DND-41 (cell line): ENCODE measurements around the gene AR.

ENCODE experiments used
- ATAC-seq: fragments of 200-7000 bp; cut with Tn5 transposase; 3 replicates; pipeline ENCODE4 v1.9.1; 2021; ENCODE audit warnings: low read depth; ENCODE audit not compliant: insufficient read depth
- DNase-seq: peaks from one replicate; pipeline ENCODE4 v3.0.0-alpha.2; 2020
- H2AFZ ChIP-seq: 2 replicates; pipeline ENCODE4 v1.6.0; 2012; ENCODE audit warnings: low read depth, low read length
- H3K27ac ChIP-seq: 2 replicates; pipeline ENCODE4 v1.5.1; 2012; ENCODE audit warnings: low read length, inconsistent platforms
- H3K27me3 ChIP-seq: fragments of 200-600 bp; sonication (generic); 2 replicates; pipeline ENCODE4 v1.6.0; 2012; ENCODE audit warnings: low read length, mild to moderate bottlenecking, inconsistent platforms; ENCODE audit not compliant: insufficient read depth, poor library complexity
- H3K36me3 ChIP-seq: 2 replicates; pipeline ENCODE4 v1.5.1; 2012; ENCODE audit warnings: low read length, inconsistent platforms; ENCODE audit not compliant: insufficient read depth
- H3K4me1 ChIP-seq: 2 replicates; pipeline ENCODE4 v1.5.1; 2012; ENCODE audit warnings: mild to moderate bottlenecking, low read length; ENCODE audit not compliant: insufficient read depth
- H3K4me2 ChIP-seq: 2 replicates; pipeline ENCODE4 v1.6.0; 2012; ENCODE audit warnings: mild to moderate bottlenecking, moderate library complexity, low read length, inconsistent platforms; ENCODE audit not compliant: insufficient read depth
- H3K4me3 ChIP-seq, 2 experiments: fragments of 200-600 bp in 1 of 2; shearing (Covaris generic) in 1 of 2; 2 replicates each; pipeline ENCODE4 v1.5.1; 2012 to 2016; ENCODE audit warnings: inconsistent platforms in 2 of 2, low read length in 2 of 2, mild to moderate bottlenecking in 2 of 2, low read depth in 1 of 2, moderate library complexity in 1 of 2
- H3K79me2 ChIP-seq: 2 replicates; pipeline ENCODE4 v1.6.0; 2012; ENCODE audit warnings: low read length, inconsistent platforms; ENCODE audit not compliant: insufficient read depth
- H3K9ac ChIP-seq: 2 replicates; pipeline ENCODE4 v1.6.0; 2012; ENCODE audit warnings: low read depth, mild to moderate bottlenecking, inconsistent platforms, low read length, moderate library complexity
- H3K9me3 ChIP-seq: 2 replicates; pipeline ENCODE4 v1.5.1; 2012; ENCODE audit warnings: low read length, moderate library complexity, mild to moderate bottlenecking, inconsistent platforms; ENCODE audit not compliant: insufficient read depth, severe bottlenecking
- H4K20me1 ChIP-seq: 2 replicates; pipeline ENCODE4 v1.6.0; 2012; ENCODE audit warnings: low read length; ENCODE audit not compliant: insufficient read depth
- CTCF ChIP-seq: IDR thresholded peaks from 2 replicates; pipeline ENCODE4 v1.5.1; 2012; ENCODE audit warnings: borderline replicate concordance, low read length, moderate library complexity, mild to moderate bottlenecking; ENCODE audit not compliant: poor library complexity, severe bottlenecking; ENCODE audit errors: extremely low read depth
- EZH2 ChIP-seq: IDR thresholded peaks from 3 replicates; pipeline ENCODE4 v1.6.1; 2012; ENCODE audit warnings: borderline replicate concordance, low read depth, mild to moderate bottlenecking, moderate library complexity, low read length, inconsistent platforms; ENCODE audit not compliant: severe bottlenecking

Gene AR

DNA sequence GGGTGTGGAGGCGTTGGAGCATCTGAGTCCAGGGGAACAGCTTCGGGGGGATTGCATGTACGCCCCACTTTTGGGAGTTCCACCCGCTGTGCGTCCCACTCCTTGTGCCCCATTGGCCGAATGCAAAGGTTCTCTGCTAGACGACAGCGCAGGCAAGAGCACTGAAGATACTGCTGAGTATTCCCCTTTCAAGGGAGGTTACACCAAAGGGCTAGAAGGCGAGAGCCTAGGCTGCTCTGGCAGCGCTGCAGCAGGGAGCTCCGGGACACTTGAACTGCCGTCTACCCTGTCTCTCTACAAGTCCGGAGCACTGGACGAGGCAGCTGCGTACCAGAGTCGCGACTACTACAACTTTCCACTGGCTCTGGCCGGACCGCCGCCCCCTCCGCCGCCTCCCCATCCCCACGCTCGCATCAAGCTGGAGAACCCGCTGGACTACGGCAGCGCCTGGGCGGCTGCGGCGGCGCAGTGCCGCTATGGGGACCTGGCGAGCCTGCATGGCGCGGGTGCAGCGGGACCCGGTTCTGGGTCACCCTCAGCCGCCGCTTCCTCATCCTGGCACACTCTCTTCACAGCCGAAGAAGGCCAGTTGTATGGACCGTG lies 2.2 kb downstream of the AR start:
- Histone ChIP-seq H3K79me2 (no peaks in the 10 kb centered on the region), H3K27me3 (no peaks in the 10 kb centered on the region), H3K4me2 (no peak overlapping the region), H3K36me3 (no peaks in the 10 kb centered on the region), H4K20me1 (no peaks in the 10 kb centered on the region), H3K4me3 (no peak overlapping the region), H3K9me3 (no peaks in the 10 kb centered on the region), H3K9ac (no peak overlapping the region), H3K4me1 (no peaks in the 10 kb centered on the region), H3K27ac (no peak overlapping the region), H2AFZ (no peak overlapping the region)
- DNase-seq, result no peak
- no peak for ATAC-seq
- TF ChIP-seq EZH2, result no peak
- no peak for TF ChIP-seq CTCF

DNA sequence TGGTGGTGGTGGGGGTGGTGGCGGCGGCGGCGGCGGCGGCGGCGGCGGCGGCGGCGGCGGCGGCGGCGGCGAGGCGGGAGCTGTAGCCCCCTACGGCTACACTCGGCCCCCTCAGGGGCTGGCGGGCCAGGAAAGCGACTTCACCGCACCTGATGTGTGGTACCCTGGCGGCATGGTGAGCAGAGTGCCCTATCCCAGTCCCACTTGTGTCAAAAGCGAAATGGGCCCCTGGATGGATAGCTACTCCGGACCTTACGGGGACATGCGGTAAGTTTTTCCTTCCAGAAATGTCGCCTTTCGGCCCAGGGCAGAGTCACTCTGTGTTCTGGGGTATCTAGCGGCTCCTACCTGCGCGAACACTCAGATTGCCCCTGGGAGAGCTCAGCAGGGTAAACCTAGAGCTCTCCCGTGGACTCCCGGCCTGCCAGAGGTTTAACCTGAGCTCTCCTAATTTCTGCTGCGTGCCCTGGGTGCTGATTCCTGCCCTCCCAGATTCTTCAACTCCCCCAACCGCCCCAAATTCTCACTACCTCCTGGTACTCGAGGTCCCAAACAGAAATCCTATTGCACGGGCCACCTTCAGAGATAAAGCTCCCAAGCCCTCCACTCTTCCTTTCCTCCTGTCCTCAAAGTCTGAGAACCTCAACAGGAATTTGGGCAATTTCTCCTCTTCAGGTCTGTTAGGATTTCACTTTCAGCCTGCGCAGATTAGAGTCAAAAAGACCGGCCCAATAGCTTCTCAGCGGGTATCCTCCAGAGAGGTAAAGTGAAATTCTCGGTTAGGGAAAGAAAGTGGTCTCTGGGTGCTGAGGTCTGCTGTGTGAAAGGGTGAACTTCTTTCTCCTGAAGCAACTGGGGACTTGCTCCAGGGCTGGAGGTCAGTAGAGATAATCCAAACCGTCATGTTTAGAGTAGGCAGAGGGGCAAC lies 2.9 kb downstream of the AR start:
- no peaks in the 10 kb centered on the region for H3K9me3 ChIP-seq
- H2AFZ ChIP-seq, result no peak overlapping the region
- H4K20me1 ChIP-seq, result no peaks in the 10 kb centered on the region
- H3K27me3 ChIP-seq, result no peaks in the 10 kb centered on the region
- H3K27ac ChIP-seq, result no peak overlapping the region
- TF ChIP-seq EZH2, result no peak
- TF ChIP-seq CTCF, result no peak
- DNase-seq (no peak), ATAC-seq (no peak)
- H3K36me3 ChIP-seq, result no peaks in the 10 kb centered on the region
- H3K79me2 ChIP-seq, result no peaks in the 10 kb centered on the region
- no peak overlapping the region for H3K9ac ChIP-seq
- H3K4me2 ChIP-seq, result no peak overlapping the region
- no peak overlapping the region for H3K4me3 ChIP-seq
- no peaks in the 10 kb centered on the region for H3K4me1 ChIP-seq

DNA sequence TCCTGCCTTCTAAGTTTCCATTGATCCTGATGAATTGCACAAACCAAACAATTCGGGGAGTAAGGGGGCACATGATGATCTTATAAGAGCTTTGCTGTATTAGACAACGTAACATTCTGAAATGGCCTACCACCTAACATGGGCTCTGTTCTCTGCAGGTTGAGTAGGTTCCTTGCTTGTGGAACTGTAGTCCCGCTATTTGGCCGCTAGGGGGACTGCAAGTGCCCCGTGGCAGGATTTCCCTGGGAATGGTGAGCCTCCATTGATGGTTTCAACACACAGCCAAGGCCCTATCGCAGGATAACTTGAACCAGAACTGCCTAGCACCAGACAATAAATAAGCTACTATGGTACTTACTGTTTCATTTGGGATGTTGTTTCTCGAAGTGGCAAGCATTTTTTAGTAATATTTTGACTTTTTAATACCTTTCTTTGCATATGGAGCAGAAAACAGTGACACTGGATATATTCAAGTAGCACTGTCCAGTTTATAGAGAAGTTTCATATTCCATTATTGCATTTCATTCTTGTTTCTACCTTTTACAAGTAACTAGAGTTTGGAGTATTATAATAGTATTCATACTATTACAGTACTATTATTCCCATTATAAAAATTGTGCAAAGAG lies 11.9 kb downstream of the AR start:
- Histone ChIP-seq H3K4me2 (no peak overlapping the region), H3K36me3 (no peaks in the 10 kb centered on the region), H3K79me2 (no peaks in the 10 kb centered on the region), H3K27me3 (no peaks in the 10 kb centered on the region), H4K20me1 (no peaks in the 10 kb centered on the region), H3K4me3 (no peak overlapping the region), H3K9me3 (no peaks in the 10 kb centered on the region), H3K9ac (no peak overlapping the region), H3K27ac (no peak overlapping the region), H2AFZ (no peak overlapping the region), H3K4me1 (no peaks in the 10 kb centered on the region)
- ATAC-seq (no peak), DNase-seq (peak; percentile 4)
- TF ChIP-seq EZH2 (no peak), CTCF (peak; percentile 57)
